Ascending aorta (tissue), 2 donors: Measurements from ENCODE around the gene DNAAF8. TPM values are rescaled to one million over a fixed set of nuclear protein-coding genes. Genes with fewer than 3 reads are reported as not detected.

ENCODE experiments used
- DNase-seq, 2 donors: peaks; one replicate each; pipeline ENCODE4 v3.0.0-alpha.2; 2019; ENCODE audit warnings: low spot score in 2 of 2
- H3K27ac ChIP-seq, 2 donors: fragments of 200-600 bp; sonication (generic); one replicate each; pipeline ENCODE4 v1.5.1; 2016 to 2017; ENCODE audit warnings: mild to moderate bottlenecking in 1 of 2
- H3K27me3 ChIP-seq: fragments of 200-600 bp; sonication (generic); one replicate; pipeline ENCODE4 v1.5.1; 2017
- H3K36me3 ChIP-seq, 2 donors: fragments of 200-600 bp; sonication (generic); one replicate each; pipeline ENCODE4 v1.5.1; 2016
- H3K4me1 ChIP-seq, 2 donors: fragments of 200-600 bp; sonication (generic); one replicate each; pipeline ENCODE4 v1.5.1; 2016 to 2017; ENCODE audit warnings: mild to moderate bottlenecking in 1 of 2
- H3K4me3 ChIP-seq, 2 donors: fragments of 200-600 bp; sonication (generic); one replicate each; pipeline ENCODE4 v1.5.1; 2016 to 2017; ENCODE audit warnings: mild to moderate bottlenecking in 1 of 2
- H3K9me3 ChIP-seq, 2 donors: fragments of 200-600 bp; sonication (generic); one replicate each; pipeline ENCODE4 v1.5.1; 2016
- intact Hi-C: fragments of 100-400 bp; cut with DNase I; formaldehyde crosslinking; loops from one replicate; pipeline ENCODE4 v1.15.1; 2023
- total RNA-seq: library from RNA; depleted of rRNA; stranded (reverse); fragments of >200 nt; gene quantifications from one replicate; pipeline ENCODE4 v1.1.0, GENCODE V29; 2016
- TF ChIP-seq, protein P1 (sequence below), 3 experiments: fragments of 200-600 bp in 2 of 3; fragments of 450-650 bp in 1 of 3; sonication (generic) in 2 of 3; IDR thresholded peaks; one replicate each; pipeline ENCODE4 v1.5.1; 2016 to 2019; ENCODE audit warnings: antibody characterized with exemption in 3 of 3, mild to moderate bottlenecking in 1 of 3, moderate library complexity in 1 of 3

The DNAAF8 gene
- total RNA-seq, 1 donor from 2014 or later: not detected

DNA sequence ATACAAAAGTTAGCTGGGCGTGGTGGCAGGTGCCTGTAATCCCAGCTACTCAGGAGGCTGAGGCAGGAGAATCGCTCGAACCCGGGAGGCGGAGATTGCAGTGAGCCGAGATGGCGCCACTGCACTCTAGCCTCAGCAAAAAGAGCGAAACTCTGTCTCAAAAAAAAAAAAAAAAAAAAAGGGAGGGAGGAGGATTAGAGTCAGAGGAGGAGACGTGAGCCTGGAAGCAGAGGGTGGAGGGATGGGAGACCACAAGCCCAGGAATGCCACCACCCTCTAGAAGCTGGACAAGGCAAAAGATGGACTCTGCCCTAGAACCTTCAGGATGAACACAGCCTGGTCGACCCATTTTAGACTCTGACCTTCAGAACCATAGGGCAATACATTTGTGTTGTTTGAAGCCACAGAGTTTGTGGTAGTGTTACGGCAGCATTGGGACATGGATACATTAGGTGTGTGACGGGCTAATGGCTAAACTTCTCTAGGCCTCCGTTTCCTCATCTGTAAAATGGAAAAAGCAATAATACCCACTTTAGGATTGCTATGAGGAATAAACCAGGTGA lies 58.7 kb downstream of the DNAAF8 start:
- H3K36me3 ChIP-seq: peaks cover 7 to 9% of the 10 kb centered on the region in 2 donors
- no peaks in the 10 kb centered on the region for H3K4me1 ChIP-seq
- intact Hi-C loops: no loop called here
- DNase-seq: no peak
- no peaks in the 10 kb centered on the region for H3K9me3 ChIP-seq
- no peaks in the 10 kb centered on the region for H3K27me3 ChIP-seq
- TF ChIP-seq, protein P1, sequence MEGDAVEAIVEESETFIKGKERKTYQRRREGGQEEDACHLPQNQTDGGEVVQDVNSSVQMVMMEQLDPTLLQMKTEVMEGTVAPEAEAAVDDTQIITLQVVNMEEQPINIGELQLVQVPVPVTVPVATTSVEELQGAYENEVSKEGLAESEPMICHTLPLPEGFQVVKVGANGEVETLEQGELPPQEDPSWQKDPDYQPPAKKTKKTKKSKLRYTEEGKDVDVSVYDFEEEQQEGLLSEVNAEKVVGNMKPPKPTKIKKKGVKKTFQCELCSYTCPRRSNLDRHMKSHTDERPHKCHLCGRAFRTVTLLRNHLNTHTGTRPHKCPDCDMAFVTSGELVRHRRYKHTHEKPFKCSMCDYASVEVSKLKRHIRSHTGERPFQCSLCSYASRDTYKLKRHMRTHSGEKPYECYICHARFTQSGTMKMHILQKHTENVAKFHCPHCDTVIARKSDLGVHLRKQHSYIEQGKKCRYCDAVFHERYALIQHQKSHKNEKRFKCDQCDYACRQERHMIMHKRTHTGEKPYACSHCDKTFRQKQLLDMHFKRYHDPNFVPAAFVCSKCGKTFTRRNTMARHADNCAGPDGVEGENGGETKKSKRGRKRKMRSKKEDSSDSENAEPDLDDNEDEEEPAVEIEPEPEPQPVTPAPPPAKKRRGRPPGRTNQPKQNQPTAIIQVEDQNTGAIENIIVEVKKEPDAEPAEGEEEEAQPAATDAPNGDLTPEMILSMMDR (IDR thresholded peaks at IDR 0.05): no peak
- H3K4me3 ChIP-seq: no peak overlapping the region
- no peak overlapping the region for H3K27ac ChIP-seq

DNA sequence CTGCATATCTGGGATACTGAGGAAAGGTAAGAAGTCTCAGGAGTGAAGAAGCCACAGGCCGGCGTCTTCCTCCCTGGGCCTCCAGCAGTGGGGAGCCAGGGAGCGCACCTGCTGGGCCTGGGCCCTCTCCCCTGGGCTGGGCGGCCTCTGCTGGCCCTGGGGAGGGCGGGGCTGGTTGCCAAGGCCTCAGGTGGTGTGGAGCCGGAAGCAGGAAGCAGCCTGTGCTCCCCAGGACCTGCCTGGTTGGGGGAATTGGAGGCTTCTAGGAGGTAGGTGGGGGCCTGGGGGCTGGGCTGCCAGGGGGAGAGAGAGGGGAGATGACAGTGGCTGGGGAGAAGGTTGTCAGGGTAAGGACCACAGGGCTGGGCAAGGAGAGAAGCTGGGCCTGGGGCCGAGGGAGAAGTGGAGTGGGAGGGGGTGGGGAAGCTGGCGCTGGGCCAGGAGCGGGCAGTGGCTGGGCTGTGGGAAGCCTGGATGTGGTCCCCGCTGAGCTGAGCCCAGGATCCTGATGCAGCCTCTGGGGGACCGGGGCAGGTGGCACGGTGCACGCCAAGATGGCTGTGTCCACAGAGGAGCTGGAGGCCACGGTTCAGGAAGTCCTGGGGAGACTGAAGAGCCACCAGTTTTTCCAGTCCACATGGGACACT lies 61.0 kb downstream of the DNAAF8 start, which contains the start of gene SMIM22:
Gene SMIM22 (plus strand): TSS at position 189 of the 647 bp plus-strand sequence. CDS start 366 bp downstream, at position 555.
- no peak within 1 kb of the TSS for H3K4me3 ChIP-seq
- H3K36me3 ChIP-seq: peaks cover 12% of the 10 kb centered on the region in 2 donors
- no peak within 1 kb of the TSS for H3K27ac ChIP-seq
- intact Hi-C loops: no loop called here
- TF ChIP-seq, protein P1 (IDR thresholded peaks at IDR 0.05): no peak
- no peaks in the 10 kb centered on the region for H3K27me3 ChIP-seq
- no peak for DNase-seq
- no peaks in the 10 kb centered on the region for H3K9me3 ChIP-seq
- H3K4me1 ChIP-seq: no peaks in the 10 kb centered on the region

DNA sequence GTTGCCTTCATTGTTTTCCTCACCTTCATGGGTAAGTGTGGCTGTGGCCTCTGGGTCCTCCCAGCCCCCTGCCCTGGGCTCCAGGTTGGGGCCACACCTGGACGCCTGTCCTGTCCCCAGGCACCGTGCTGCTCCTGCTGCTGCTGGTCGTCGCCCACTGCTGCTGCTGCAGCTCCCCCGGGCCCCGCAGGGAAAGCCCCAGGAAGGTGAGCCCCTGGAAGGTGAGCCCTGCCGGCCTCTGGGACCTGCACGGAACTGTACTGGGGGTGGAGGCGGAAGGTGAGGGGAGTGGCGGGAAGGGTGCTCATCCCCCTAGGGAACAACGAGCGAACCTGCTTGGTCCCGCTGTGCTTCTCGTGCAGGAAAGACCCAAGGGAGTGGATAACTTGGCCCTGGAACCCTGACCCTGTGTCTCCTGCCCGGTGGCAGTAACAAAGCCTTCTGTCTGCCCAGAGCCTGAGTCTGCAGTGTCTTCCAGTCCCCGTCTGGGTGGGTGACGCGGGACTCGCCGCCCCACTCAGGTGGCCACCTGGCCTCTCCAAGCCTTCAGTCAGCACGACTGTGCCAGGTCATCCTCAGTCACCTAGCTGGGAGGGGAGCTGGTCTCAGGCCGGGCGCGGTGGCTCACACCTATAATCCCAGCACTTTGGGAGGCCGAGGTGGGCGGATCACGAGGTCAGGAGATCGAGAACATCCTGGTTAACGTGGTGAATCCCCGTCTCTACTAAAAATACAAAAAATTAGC lies 61.7 kb downstream of the DNAAF8 start:
- no peaks in the 10 kb centered on the region for H3K27me3 ChIP-seq
- no peak overlapping the region for H3K27ac ChIP-seq
- no peaks in the 10 kb centered on the region for H3K9me3 ChIP-seq
- intact Hi-C loops: no loop called here
- H3K4me3 ChIP-seq: no peak overlapping the region
- no peak for DNase-seq
- no peaks in the 10 kb centered on the region for H3K4me1 ChIP-seq
- TF ChIP-seq, protein P1 (IDR thresholded peaks at IDR 0.05): no peak
- peaks cover 12% of the 10 kb centered on the region in 2 donors for H3K36me3 ChIP-seq

DNA sequence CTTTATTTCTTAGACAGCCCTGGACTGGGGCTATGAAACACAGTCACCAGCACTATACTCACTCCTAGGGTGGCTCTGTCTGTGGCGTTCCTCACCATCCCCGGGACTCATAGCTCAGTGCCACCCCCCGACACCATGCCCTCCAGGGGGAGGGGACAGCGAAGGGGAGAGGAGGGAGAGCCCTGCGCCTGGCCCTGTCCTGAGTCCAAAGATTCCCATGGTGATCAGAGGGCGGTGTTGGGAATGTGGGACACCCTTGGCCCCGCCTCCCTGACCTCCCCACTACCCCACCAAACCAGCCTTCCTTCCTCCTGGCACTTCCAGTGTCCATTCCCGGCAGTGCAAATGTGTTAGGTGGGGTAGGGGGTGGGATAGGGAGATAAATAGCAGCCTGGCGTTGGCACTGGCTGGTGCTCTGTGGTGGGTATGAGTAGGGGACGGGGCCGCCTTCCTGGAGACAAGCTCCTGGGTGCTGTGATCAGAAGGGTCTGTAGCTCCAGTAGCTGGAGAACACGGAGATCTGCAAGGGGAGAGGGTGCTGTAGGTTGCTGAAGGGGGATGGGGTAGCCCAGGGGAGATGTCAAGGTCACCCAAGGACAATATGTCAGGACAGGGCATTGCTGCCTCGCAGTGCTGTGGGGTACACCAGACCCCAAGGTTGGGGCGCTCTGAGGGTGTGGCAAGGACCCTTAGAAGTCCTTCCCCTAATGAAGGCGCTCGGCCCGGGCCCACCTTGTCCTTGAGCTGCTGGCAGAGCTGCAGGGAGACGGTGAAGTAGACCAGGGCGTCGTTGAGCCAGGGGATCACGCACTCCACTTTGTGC lies 62.9 kb downstream of the DNAAF8 start:
- Histone ChIP-seq H3K9me3 (no peaks in the 10 kb centered on the region), H3K36me3 (peaks cover 12% of the 10 kb centered on the region in 2 donors), H3K27ac (no peak overlapping the region), H3K4me1 (peaks cover 4 to 9% of the 10 kb centered on the region in 2 donors), H3K4me3 (no peak overlapping the region), H3K27me3 (no peaks in the 10 kb centered on the region)
- intact Hi-C loops: no loop called here
- no peak for DNase-seq
- TF ChIP-seq, protein P1 (IDR thresholded peaks at IDR 0.05): no peak

DNA sequence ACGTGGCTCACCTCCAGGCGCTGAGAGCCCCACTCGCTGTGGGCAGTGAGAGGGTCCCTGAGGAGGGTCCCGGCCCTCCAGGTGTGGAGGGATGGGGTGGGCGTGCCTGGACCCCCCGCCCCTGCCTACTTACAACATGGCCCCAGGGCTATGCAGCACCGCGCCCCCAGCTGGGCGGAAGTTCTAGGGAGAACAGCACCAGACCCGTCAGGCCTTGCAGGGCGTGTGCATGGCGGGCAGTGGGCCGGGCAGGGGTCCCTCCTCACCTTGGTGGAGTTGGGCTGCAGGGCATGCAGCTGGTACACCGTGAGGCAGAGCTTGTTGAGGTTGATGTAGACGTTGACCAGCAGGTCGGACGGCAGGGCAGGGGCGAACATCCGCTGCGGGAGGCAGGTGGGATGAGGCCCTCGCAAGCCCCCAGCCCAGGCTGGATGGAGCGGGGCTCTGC lies 63.5 kb downstream of the DNAAF8 start:
- Histone ChIP-seq H3K36me3 (peaks cover 12% of the 10 kb centered on the region in 2 donors), H3K9me3 (no peaks in the 10 kb centered on the region), H3K27me3 (no peaks in the 10 kb centered on the region), H3K4me1 (peaks cover 4 to 9% of the 10 kb centered on the region in 2 donors), H3K27ac (no peak overlapping the region), H3K4me3 (no peak overlapping the region)
- intact Hi-C loops: no loop called here
- DNase-seq: no peak
- TF ChIP-seq, protein P1 (IDR thresholded peaks at IDR 0.05): no peak
